Sigmoid colon (tissue), 4 donors: ENCODE data around the gene PSME1.

Source experiments
- EP300 ChIP-seq, 4 donors: sonication (generic); formaldehyde crosslinking; IDR thresholded peaks; one replicate each; pipeline ENCODE4 v1.6.1; 2017; ENCODE audit warnings: antibody characterized with exemption in 4 of 4
- POLR2A ChIP-seq, 2 donors: fragments of 450-650 bp; IDR thresholded peaks; one replicate each; pipeline ENCODE4 v1.6.1; 2016; ENCODE audit warnings: antibody characterized with exemption in 2 of 2, mild to moderate bottlenecking in 2 of 2, moderate library complexity in 2 of 2
- POLR2AphosphoS5 ChIP-seq, 4 donors: sonication (generic); formaldehyde crosslinking; IDR thresholded peaks; one replicate each; pipeline ENCODE4 v1.6.1; 2017; ENCODE audit warnings: antibody characterized with exemption in 4 of 4
- TF ChIP-seq, protein P1 (sequence below), 4 experiments: fragments of 450-650 bp in 3 of 4; fragments of 200-600 bp in 1 of 4; IDR thresholded peaks; one replicate each; pipeline ENCODE4 v1.5.1; 2016 to 2019; ENCODE audit warnings: antibody characterized with exemption in 4 of 4, mild to moderate bottlenecking in 3 of 4, moderate library complexity in 2 of 4

DNA sequence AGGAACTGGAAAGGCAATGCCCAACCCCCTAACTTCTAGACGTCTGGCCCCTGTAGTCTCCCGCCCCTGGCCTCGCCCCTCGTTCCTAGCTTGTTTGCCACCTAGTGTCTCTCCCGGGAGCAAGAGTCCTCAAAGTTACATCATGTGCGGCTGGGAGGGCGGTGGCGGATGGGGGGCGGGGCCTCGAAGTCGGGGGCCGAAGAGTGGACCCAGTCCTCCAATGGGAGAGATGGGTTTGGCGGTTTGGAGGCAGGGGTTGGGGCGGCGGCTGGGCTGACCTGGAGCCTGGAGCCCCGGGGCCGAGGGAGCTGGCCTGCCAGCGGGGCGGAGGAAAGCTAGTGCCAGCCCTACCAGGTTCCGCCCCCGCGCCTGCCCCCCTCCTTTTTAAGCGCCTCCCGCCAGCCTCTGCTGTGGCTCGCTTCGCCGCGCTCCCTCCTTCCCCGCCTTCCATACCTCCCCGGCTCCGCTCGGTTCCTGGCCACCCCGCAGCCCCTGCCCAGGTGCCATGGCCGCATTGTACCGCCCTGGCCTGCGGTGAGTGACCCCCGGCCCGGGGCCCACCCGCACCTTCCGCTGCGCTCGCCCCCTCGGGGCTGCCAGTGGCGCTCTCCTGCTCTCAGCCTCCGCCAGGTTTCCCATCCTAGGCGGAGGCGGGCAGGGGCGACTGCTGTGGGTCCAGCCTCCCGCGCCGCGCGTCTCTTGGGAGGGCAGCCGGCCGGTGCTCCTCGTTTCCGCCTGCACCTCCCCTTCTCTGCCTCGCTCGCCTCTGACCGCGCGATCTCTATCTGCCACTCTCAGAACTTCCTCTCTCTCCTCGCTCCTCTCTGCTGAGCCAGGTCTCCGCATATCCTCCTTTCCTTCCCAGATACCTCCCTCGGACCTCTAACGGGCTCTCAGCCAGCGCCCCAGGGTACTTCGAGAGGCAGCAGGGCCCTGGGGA lies 41.8 kb upstream of the PSME1 start, which contains the start of gene PCK2:
- TF ChIP-seq, protein P1, sequence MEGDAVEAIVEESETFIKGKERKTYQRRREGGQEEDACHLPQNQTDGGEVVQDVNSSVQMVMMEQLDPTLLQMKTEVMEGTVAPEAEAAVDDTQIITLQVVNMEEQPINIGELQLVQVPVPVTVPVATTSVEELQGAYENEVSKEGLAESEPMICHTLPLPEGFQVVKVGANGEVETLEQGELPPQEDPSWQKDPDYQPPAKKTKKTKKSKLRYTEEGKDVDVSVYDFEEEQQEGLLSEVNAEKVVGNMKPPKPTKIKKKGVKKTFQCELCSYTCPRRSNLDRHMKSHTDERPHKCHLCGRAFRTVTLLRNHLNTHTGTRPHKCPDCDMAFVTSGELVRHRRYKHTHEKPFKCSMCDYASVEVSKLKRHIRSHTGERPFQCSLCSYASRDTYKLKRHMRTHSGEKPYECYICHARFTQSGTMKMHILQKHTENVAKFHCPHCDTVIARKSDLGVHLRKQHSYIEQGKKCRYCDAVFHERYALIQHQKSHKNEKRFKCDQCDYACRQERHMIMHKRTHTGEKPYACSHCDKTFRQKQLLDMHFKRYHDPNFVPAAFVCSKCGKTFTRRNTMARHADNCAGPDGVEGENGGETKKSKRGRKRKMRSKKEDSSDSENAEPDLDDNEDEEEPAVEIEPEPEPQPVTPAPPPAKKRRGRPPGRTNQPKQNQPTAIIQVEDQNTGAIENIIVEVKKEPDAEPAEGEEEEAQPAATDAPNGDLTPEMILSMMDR (IDR thresholded peaks at IDR 0.05): peak in 2 of 4 experiments; percentile 15 to 16
- TF ChIP-seq EP300 (IDR thresholded peaks at IDR 0.05) (no peak), POLR2A (IDR thresholded peaks at IDR 0.05) (peak in 1 of 2 donors; percentile 81), POLR2AphosphoS5 (IDR thresholded peaks at IDR 0.05) (peak; percentile 17 to 67 (median 60))
